Endothelial cell (in vitro differentiated cells): ENCODE measurements around the gene PPIB. TPM values are rescaled to one million over a fixed set of nuclear protein-coding genes. Genes with fewer than 3 reads are reported as not detected.

Source experiments
- DNase-seq: peaks from one replicate; pipeline ENCODE4 v3.0.0; 2021; ENCODE audit warnings: low spot score
- H3K27ac Mint-ChIP-seq: one replicate; pipeline ENCODE4 v1.8.0; 2021; ENCODE audit warnings: mixed read lengths, inconsistent platforms; ENCODE audit not compliant: unreplicated experiment
- H3K27me3 Mint-ChIP-seq: one replicate; pipeline ENCODE4 v1.8.0; 2021; ENCODE audit warnings: mild to moderate bottlenecking, moderate library complexity, mixed read lengths, inconsistent platforms; ENCODE audit not compliant: unreplicated experiment
- H3K36me3 Mint-ChIP-seq: one replicate; pipeline ENCODE4 v1.8.0; 2021; ENCODE audit warnings: mild to moderate bottlenecking, low read depth, mixed read lengths, inconsistent platforms; ENCODE audit not compliant: unreplicated experiment
- H3K4me1 Mint-ChIP-seq: one replicate; pipeline ENCODE4 v1.8.0; 2021; ENCODE audit warnings: mild to moderate bottlenecking, mixed read lengths, inconsistent platforms; ENCODE audit not compliant: unreplicated experiment
- H3K4me3 Mint-ChIP-seq: one replicate; pipeline ENCODE4 v1.8.0; 2021; ENCODE audit warnings: mild to moderate bottlenecking, mixed read lengths, inconsistent platforms; ENCODE audit not compliant: unreplicated experiment
- H3K9me3 Mint-ChIP-seq: one replicate; pipeline ENCODE4 v1.8.0; 2021; ENCODE audit warnings: mixed read lengths, inconsistent platforms; ENCODE audit not compliant: unreplicated experiment
- long read RNA-seq: library from polyadenylated mRNA; unstranded; transcript quantifications from one replicate; pipeline ENCODE4 v2.0.0, GENCODE V29; 2020; ENCODE audit not compliant: unreplicated experiment
- total RNA-seq: library from RNA; stranded (reverse); fragmentation: NEBNext Ultra II Directional; extraction: Animal tissue kit (Norgen Biotek cat#: 25700); gene quantifications from one replicate; pipeline ENCODE4 v1.2.1, GENCODE V29; 2021; ENCODE audit not compliant: unreplicated experiment
- TF ChIP-seq, protein P1 (sequence below): fragments of 200-600 bp; sonication (generic); IDR thresholded peaks from one replicate; pipeline ENCODE4 v1.5.0; 2021; ENCODE audit warnings: antibody characterized with exemption; ENCODE audit not compliant: unreplicated experiment

PPIB gene
- total RNA-seq = 589 TPM
- long read RNA-seq, transcript PPIB-201 (5 exons, 1,081 nt) = major isoform, 565 of 571 reads
- long read RNA-seq, partial matches to known transcripts = 0 of 571 reads
- long read RNA-seq, other reads (novel, unspliced or antisense) = 5 of 571 reads

DNA sequence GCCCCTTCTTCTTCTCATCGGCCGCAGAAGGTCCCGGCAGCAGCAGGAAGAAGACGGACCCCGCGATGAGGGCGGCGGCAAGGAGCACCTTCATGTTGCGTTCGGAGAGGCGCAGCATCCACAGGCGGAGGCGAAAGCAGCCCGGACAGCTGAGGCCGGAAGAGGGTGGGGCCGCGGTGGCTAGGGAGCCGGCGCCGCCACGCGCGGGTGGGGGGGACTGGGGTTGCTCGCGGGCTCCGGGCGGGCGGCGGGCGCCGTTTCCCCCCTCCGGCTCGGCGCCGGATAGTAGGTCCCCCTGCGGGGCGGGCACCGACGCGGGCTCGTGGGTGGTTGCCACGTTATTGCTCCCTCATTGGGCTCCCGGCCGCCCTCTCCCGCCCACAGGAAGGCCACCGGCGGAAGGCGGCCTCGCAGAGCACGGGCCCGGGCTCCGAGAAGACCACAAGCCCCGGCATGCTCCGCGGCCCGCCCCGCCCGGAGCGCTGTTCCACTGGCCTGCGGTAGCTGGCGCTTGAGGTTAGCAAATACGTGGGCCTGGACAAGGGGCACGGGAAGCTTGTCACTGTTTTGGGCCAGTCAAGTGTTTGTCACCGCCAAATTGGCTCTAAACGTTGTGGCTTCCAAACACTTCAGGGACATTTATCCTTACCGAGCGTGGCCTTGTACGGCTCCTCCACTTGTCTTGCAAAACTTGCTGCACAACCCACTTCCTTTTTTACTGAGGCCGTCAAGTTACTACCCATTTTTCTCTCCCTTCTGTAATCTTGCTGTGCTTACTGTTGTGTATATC lies at the start of gene PPIB:
Gene PPIB (minus strand): TSS at position 154 of the 790 bp plus-strand sequence. CDS start 36 bp downstream, at position 118.
- H3K4me1 Mint-ChIP-seq = peaks cover 44% of the 10 kb centered on the region
- TF ChIP-seq, protein P1, sequence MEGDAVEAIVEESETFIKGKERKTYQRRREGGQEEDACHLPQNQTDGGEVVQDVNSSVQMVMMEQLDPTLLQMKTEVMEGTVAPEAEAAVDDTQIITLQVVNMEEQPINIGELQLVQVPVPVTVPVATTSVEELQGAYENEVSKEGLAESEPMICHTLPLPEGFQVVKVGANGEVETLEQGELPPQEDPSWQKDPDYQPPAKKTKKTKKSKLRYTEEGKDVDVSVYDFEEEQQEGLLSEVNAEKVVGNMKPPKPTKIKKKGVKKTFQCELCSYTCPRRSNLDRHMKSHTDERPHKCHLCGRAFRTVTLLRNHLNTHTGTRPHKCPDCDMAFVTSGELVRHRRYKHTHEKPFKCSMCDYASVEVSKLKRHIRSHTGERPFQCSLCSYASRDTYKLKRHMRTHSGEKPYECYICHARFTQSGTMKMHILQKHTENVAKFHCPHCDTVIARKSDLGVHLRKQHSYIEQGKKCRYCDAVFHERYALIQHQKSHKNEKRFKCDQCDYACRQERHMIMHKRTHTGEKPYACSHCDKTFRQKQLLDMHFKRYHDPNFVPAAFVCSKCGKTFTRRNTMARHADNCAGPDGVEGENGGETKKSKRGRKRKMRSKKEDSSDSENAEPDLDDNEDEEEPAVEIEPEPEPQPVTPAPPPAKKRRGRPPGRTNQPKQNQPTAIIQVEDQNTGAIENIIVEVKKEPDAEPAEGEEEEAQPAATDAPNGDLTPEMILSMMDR = no peak
- DNase-seq = peak; percentile 97

DNA sequence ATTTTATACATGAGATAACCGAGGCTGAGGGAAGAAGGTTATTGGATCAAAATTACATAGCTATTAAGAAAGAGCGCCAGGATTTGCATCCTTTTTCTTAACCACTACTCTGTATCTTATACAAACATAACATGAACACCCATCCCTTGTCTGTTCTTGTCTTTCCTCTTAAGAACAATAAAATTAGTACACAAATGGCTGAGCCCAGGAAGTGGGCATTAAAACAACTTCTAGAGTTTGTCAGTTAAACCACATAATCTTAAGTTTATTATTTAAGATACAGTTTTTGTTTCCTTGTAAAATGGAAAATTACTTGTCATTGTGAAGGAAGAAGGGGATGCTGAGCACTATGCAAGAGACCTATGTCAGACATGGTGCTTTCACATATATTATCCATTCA lies 48.9 kb upstream of the PPIB start:
- Mint-ChIP-seq H3K27ac (no peak overlapping the region), H3K9me3 (no peaks in the 10 kb centered on the region), H3K4me1 (no peaks in the 10 kb centered on the region), H3K4me3 (no peak overlapping the region), H3K36me3 (peaks cover 15% of the 10 kb centered on the region), H3K27me3 (no peaks in the 10 kb centered on the region)
- TF ChIP-seq, protein P1 = no peak
- no peak for DNase-seq

More for the DNA sequence above, at the start of gene PPIB:
- H3K27ac Mint-ChIP-seq = peak within 1 kb of the TSS; percentile 90
- H3K36me3 Mint-ChIP-seq = peaks cover 33% of the 10 kb centered on the region
- H3K4me3 Mint-ChIP-seq = peak within 1 kb of the TSS; percentile 97
- peaks cover 14% of the 10 kb centered on the region for H3K27me3 Mint-ChIP-seq
- no peaks in the 10 kb centered on the region for H3K9me3 Mint-ChIP-seq

DNA sequence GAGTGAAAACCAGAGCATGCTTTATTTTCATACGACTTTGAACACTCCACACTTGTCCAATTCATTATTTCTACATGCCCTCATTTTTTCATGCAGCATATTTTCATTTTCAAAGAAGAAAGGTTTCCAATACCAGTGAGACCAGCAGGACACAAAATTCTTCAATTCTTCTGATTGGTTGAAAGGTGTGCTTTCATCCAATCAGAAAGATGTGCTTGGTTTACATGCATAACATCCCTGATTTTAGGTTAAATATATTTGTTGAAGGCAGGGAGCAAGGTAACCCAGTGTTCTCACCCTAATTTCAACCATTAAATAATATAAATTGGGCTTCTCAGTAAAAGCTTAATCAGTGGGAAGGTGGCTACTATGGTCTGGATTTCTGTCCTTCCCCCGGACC lies 47.5 kb upstream of the PPIB start:
- DNase-seq = no peak
- H3K36me3 Mint-ChIP-seq = peaks cover 10% of the 10 kb centered on the region
- no peaks in the 10 kb centered on the region for H3K4me1 Mint-ChIP-seq
- no peak overlapping the region for H3K4me3 Mint-ChIP-seq
- H3K9me3 Mint-ChIP-seq = no peaks in the 10 kb centered on the region
- H3K27ac Mint-ChIP-seq = no peak overlapping the region
- TF ChIP-seq, protein P1 = no peak
- no peaks in the 10 kb centered on the region for H3K27me3 Mint-ChIP-seq

DNA sequence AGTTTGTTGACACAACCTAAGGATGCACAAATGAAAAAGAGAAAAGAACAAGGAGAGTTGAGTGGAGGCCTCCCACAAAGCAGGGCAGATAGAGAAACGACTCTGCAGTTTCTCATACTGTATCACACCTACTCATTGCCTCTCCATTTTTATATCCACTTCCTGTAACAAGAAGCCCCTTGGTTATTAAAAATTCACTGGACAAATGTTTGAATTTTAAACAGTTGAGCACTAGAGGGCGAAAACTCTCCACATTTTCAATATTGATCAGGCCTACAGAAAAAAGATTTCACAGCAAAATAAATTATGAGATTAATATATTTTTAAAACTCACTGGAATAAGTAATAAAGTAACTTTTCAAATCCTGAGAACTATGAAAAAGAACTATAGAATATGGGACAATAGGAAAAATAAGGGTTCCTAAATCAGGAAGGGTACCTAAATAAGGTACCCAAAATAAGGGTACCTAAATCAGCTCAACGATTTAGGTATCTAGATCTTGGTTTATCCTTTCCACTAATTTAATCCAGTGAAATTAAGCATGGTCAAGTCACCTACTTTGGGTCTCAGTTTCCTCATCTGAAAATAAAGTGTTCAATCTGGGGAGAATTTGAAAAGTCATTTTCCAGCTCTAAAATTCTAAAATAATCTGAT lies 47.0 kb upstream of the PPIB start:
- TF ChIP-seq, protein P1 = peak; percentile 50
- Mint-ChIP-seq H3K27ac (no peak overlapping the region), H3K27me3 (no peaks in the 10 kb centered on the region), H3K9me3 (no peaks in the 10 kb centered on the region), H3K36me3 (peaks cover 10% of the 10 kb centered on the region), H3K4me3 (no peak overlapping the region), H3K4me1 (no peaks in the 10 kb centered on the region)
- DNase-seq = no peak

DNA sequence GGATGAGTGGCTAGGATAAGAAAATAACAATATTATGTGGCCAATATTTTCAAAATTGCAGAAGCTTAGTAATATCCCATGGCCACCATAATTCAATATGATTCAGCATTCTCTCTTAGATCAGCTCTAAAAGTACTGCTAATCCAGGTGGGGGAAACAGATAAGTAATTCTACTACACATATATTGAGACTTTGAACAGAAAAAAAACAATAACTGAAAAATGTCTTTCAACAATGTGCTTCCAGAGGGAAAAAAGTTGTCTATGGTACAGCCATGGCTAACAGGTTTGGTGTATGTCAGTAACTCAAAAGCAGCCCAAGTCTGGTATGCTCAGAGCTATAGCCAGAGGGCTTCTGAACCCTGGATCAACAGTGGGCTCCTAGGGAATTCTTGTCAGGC lies 42.4 kb upstream of the PPIB start:
- no peak for DNase-seq
- Mint-ChIP-seq H3K4me3 (no peak overlapping the region), H3K4me1 (no peaks in the 10 kb centered on the region), H3K36me3 (peaks cover 12% of the 10 kb centered on the region), H3K27me3 (no peaks in the 10 kb centered on the region), H3K9me3 (no peaks in the 10 kb centered on the region), H3K27ac (no peak overlapping the region)
- TF ChIP-seq, protein P1 = no peak
